Measurements from ENCODE around the gene IGF2R.
"Not testable (repeated sequence)": the region's sequence is repeated elsewhere in the genome, so short reads cannot be mapped to it uniquely, and the experiment has no call there.

IGF2R gene, protein sequence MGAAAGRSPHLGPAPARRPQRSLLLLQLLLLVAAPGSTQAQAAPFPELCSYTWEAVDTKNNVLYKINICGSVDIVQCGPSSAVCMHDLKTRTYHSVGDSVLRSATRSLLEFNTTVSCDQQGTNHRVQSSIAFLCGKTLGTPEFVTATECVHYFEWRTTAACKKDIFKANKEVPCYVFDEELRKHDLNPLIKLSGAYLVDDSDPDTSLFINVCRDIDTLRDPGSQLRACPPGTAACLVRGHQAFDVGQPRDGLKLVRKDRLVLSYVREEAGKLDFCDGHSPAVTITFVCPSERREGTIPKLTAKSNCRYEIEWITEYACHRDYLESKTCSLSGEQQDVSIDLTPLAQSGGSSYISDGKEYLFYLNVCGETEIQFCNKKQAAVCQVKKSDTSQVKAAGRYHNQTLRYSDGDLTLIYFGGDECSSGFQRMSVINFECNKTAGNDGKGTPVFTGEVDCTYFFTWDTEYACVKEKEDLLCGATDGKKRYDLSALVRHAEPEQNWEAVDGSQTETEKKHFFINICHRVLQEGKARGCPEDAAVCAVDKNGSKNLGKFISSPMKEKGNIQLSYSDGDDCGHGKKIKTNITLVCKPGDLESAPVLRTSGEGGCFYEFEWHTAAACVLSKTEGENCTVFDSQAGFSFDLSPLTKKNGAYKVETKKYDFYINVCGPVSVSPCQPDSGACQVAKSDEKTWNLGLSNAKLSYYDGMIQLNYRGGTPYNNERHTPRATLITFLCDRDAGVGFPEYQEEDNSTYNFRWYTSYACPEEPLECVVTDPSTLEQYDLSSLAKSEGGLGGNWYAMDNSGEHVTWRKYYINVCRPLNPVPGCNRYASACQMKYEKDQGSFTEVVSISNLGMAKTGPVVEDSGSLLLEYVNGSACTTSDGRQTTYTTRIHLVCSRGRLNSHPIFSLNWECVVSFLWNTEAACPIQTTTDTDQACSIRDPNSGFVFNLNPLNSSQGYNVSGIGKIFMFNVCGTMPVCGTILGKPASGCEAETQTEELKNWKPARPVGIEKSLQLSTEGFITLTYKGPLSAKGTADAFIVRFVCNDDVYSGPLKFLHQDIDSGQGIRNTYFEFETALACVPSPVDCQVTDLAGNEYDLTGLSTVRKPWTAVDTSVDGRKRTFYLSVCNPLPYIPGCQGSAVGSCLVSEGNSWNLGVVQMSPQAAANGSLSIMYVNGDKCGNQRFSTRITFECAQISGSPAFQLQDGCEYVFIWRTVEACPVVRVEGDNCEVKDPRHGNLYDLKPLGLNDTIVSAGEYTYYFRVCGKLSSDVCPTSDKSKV (N-terminal part only)

DNA sequence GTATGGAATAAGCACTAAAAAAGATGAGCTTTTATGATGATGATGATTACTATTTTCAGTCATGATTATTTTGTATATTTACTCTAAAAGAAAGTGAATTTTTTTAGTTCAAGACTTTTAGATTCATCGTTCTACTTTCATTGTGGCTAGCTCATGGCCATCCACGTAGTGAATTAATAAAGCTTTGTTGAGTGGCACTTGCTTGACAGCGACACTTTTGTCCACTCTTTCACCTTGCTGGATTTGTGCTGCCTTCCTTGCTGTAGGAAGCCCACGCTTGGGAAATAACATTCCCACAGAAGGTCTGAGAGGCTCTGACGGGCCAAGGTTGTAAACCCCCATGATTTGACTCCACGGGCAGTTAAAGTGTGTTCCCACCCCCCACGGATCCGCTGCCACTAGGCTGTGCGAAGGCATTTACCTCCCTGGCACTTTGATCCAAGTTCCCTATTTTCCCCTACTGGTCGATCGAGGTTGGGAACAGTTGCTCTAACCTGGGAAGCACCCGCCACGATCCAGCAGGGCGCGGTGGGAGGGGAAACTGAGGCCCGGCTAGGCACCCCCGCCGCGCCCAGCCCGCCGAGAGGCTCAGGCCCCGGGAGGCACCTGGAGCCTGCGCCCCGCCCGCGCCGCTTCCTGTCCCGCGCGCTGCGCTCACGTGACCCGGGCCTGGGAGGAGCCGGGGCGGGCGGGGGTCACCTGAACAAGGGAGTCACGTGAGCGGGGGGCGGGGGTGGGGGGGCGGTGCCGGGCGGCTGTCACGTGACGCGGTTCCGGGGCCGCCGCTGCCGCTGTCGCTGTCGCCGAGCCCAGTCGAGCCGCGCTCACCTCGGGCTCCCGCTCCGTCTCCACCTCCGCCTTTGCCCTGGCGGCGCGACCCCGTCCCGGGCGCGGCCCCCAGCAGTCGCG, at the start of gene IGF2R:
TSS of gene IGF2R (plus strand) at position 788 of the 909 bp plus-strand sequence. CDS start 165 bp downstream, outside the sequence.
- H3K4me3 ChIP-seq (ENCODE audit: low read depth, low read length) = peak within 1 kb of the TSS; percentile 75
- TF ChIP-seq, protein P1, sequence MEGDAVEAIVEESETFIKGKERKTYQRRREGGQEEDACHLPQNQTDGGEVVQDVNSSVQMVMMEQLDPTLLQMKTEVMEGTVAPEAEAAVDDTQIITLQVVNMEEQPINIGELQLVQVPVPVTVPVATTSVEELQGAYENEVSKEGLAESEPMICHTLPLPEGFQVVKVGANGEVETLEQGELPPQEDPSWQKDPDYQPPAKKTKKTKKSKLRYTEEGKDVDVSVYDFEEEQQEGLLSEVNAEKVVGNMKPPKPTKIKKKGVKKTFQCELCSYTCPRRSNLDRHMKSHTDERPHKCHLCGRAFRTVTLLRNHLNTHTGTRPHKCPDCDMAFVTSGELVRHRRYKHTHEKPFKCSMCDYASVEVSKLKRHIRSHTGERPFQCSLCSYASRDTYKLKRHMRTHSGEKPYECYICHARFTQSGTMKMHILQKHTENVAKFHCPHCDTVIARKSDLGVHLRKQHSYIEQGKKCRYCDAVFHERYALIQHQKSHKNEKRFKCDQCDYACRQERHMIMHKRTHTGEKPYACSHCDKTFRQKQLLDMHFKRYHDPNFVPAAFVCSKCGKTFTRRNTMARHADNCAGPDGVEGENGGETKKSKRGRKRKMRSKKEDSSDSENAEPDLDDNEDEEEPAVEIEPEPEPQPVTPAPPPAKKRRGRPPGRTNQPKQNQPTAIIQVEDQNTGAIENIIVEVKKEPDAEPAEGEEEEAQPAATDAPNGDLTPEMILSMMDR (IDR thresholded peaks at IDR 0.05; ENCODE audit: low read depth, low read length) = no peak

DNA sequence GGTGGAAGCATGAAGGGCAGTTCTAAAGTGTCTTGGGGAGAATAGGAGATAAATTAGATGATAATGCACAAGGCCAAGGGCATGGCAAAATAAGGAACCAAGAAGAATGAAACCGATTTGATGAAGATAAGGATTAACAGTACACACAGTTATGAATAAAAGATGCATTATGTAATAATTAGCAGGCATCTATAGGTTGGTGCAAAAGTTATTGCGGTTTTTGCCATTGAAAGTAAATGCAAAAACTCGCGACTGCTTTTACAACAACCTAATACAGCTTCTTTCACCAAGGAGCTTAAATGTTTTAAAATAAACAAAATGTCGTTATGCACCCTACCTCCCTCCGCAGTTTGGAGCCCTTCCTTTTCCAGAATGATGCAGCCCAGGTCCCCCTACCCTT, 49.1 kb upstream of the IGF2R start:
- H3K4me3 ChIP-seq (ENCODE audit: low read depth, low read length) = no peak overlapping the region
- TF ChIP-seq, protein P1 (IDR thresholded peaks at IDR 0.05; ENCODE audit: low read depth, low read length) = no peak

DNA sequence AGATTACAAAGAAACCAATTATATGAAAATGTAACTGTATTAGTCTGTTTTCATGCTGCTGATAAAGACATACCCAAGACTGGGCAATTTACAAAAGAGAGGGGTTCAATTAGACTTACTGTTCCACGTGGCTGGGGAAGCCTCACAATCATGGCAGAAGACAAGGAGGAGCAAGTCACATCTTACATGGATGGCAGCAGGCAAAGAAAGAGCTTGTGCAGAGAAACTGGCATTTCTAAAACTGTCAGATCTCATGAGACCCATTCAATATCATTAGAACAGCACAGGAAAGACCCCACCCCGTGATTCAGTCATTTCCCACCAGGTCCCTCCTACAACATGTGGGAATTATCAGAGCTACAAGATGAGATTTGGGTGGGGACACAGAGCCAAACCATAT, 44.7 kb upstream of the IGF2R start:
- not testable (repeated sequence) for H3K4me3 ChIP-seq (ENCODE audit: low read depth, low read length)

DNA sequence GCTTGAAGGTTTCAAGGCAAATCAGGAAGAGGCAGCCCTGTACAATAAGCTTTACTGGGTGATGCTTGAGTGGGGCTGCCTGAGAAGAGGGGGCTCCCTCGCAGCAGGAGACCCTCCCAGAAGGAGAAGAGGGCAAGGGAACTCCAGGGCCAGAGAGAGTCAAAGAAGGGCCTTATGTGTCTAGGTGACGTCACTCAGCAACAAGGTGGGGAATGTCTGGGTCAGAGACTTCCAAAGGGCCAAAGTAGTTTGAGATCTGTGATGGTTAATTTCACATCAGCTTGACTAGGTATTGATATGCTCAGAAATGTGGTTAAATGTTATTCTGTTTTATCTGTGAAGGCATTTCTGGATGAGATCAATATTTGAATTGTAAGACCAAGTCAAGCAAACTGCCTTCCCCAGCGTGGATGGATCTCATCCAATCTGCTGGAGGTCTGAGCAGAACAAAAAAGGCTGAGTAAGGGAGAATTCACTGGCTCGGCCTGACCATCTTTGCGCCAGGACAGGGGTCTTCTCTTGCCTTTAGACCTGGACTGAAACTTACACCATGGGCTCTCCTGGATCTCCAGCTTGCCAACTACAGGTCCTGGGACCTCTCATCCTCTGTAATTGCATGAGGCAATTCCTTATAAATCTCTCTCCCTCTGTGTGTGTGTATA, 42.2 kb upstream of the IGF2R start:
- no peak overlapping the region for H3K4me3 ChIP-seq (ENCODE audit: low read depth, low read length)
- TF ChIP-seq, protein P1 (IDR thresholded peaks at IDR 0.05; ENCODE audit: low read depth, low read length) = no peak

DNA sequence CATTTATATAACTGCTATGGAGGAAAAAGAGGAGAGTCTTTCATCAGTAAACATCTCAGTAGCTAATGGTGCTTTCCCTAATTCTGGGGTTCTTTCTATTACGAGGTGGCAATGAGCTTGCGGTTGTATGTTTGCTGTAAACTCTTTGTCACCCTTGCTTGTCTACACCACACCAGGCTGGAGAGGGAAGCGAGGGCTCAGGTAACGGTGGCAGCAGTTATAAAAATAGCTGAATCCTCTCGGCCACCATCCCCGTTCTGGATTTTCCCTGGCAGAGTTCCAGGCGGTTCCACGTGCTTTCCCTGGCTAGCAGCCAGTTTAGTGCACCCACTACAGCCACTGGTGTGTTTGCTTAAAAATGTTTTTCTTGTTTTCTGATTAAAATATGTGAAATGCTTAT, 39.1 kb upstream of the IGF2R start:
- TF ChIP-seq, protein P1 (IDR thresholded peaks at IDR 0.05; ENCODE audit: low read depth, low read length) = no peak
- H3K4me3 ChIP-seq (ENCODE audit: low read depth, low read length) = no peak overlapping the region

DNA sequence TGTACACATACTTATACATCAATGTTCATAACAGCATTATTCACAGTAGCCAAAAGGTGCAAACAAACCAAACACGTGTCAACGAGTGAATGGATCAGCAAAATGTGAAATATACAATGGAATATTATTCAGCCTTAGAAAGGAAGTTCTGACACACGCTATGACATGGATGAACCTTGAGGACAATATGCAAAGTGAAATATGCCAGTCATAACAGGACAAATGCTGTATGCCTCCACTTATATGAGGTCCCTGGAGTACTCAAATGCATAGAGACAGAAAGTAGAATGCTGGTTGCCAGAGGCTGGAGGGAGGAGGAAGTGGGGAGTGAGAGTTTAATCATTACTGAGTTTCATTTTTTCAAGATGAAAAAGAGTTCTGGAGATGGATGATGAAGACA, 37.8 kb upstream of the IGF2R start:
- H3K4me3 ChIP-seq (ENCODE audit: low read depth, low read length) = no peak overlapping the region
- TF ChIP-seq, protein P1 (IDR thresholded peaks at IDR 0.05; ENCODE audit: low read depth, low read length) = no peak

Measured in WI38 (cell line).